Nephron (organoid): ENCODE measurements around the gene DMBT1.
A peak's percentile ranks its signal among the peaks of the same experiment; 100 is the strongest.

Experiments
- H3K27ac Mint-ChIP-seq, 3 experiments: 2 replicates each; pipeline ENCODE4 v1.8.0; 2020; ENCODE audit warnings: mixed read lengths in 3 of 3, mild to moderate bottlenecking in 2 of 3, moderate library complexity in 1 of 3
- H3K27me3 Mint-ChIP-seq: 2 replicates; pipeline ENCODE4 v1.8.0; 2021; ENCODE audit warnings: low read depth, mild to moderate bottlenecking, moderate library complexity, mixed read lengths
- H3K36me3 Mint-ChIP-seq: 2 replicates; pipeline ENCODE4 v1.8.0; 2020; ENCODE audit warnings: low read depth, mixed read lengths
- H3K4me1 Mint-ChIP-seq: 2 replicates; pipeline ENCODE4 v1.8.0; 2020; ENCODE audit warnings: mixed read lengths
- H3K4me3 Mint-ChIP-seq, 3 experiments: 2 replicates each; pipeline ENCODE4 v1.8.0; 2020; ENCODE audit warnings: mild to moderate bottlenecking in 3 of 3, mixed read lengths in 3 of 3, moderate library complexity in 2 of 3
- H3K9me3 Mint-ChIP-seq: 2 replicates; pipeline ENCODE4 v1.8.0; 2020; ENCODE audit warnings: mixed read lengths
- TF ChIP-seq, protein P1 (sequence below), 3 experiments: fragments of 200-600 bp; sonication (generic); IDR thresholded peaks; one replicate each; pipeline ENCODE4 v1.5.0; 2021; ENCODE audit warnings: antibody characterized with exemption in 3 of 3; ENCODE audit not compliant: unreplicated experiment in 3 of 3

Gene DMBT1

GRCh38 chr10:122516734-122517133 lies 43.8 kb upstream of the DMBT1 start:
- Mint-ChIP-seq H3K4me3 (no peak overlapping the region), H3K27me3 (no peaks in the 10 kb centered on the region), H3K36me3 (no peaks in the 10 kb centered on the region), H3K9me3 (no peaks in the 10 kb centered on the region), H3K4me1 (peaks cover 9% of the 10 kb centered on the region), H3K27ac (peak overlapping the region in 1 of 3 experiments; percentile 61)
- TF ChIP-seq, protein P1, sequence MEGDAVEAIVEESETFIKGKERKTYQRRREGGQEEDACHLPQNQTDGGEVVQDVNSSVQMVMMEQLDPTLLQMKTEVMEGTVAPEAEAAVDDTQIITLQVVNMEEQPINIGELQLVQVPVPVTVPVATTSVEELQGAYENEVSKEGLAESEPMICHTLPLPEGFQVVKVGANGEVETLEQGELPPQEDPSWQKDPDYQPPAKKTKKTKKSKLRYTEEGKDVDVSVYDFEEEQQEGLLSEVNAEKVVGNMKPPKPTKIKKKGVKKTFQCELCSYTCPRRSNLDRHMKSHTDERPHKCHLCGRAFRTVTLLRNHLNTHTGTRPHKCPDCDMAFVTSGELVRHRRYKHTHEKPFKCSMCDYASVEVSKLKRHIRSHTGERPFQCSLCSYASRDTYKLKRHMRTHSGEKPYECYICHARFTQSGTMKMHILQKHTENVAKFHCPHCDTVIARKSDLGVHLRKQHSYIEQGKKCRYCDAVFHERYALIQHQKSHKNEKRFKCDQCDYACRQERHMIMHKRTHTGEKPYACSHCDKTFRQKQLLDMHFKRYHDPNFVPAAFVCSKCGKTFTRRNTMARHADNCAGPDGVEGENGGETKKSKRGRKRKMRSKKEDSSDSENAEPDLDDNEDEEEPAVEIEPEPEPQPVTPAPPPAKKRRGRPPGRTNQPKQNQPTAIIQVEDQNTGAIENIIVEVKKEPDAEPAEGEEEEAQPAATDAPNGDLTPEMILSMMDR (IDR thresholded peaks at IDR 0.05; ENCODE audit: unreplicated experiment in 3 of 3) = no peak

GRCh38 chr10:122519144-122519543 lies 41.4 kb upstream of the DMBT1 start:
- Mint-ChIP-seq H3K4me1 (peaks cover 4% of the 10 kb centered on the region), H3K36me3 (no peaks in the 10 kb centered on the region), H3K9me3 (peaks cover 2% of the 10 kb centered on the region), H3K27me3 (peaks cover 6% of the 10 kb centered on the region), H3K4me3 (no peak overlapping the region), H3K27ac (no peak overlapping the region)
- TF ChIP-seq, protein P1 (IDR thresholded peaks at IDR 0.05; ENCODE audit: unreplicated experiment in 3 of 3) = no peak

DNA sequence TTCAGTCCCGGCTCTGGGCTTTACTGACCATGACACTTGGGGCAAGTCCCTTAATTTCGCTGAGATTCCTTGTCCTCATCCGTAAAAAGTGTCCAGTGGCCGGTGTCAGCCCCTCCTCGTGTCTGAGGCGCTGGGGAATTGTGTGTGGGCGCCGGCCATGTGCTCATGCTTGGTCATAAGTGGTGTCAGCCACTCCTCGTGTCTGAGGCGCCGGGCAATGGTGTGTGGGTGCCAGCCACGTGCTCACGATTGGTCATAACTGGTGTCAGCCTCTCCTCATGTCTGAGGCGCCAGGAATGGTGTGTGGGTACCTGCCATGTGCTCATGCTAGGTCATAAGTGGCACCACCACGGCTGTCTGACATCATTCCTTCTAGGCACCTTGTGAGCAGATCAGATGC lies 40.7 kb upstream of the DMBT1 start:
- peaks cover 4% of the 10 kb centered on the region for H3K4me1 Mint-ChIP-seq
- H3K27ac Mint-ChIP-seq = no peak overlapping the region
- peaks cover 11% of the 10 kb centered on the region for H3K27me3 Mint-ChIP-seq
- TF ChIP-seq, protein P1 (IDR thresholded peaks at IDR 0.05; ENCODE audit: unreplicated experiment in 3 of 3) = no peak
- H3K4me3 Mint-ChIP-seq = no peak overlapping the region
- H3K9me3 Mint-ChIP-seq = peaks cover 2% of the 10 kb centered on the region
- H3K36me3 Mint-ChIP-seq = no peaks in the 10 kb centered on the region

GRCh38 chr10:122521011-122521410 lies 39.5 kb upstream of the DMBT1 start:
- TF ChIP-seq, protein P1 (IDR thresholded peaks at IDR 0.05; ENCODE audit: unreplicated experiment in 3 of 3) = no peak
- no peak overlapping the region for H3K4me3 Mint-ChIP-seq
- no peak overlapping the region for H3K27ac Mint-ChIP-seq
- no peaks in the 10 kb centered on the region for H3K36me3 Mint-ChIP-seq
- peaks cover 2% of the 10 kb centered on the region for H3K9me3 Mint-ChIP-seq
- H3K27me3 Mint-ChIP-seq = peaks cover 16% of the 10 kb centered on the region
- peaks cover 4% of the 10 kb centered on the region for H3K4me1 Mint-ChIP-seq

- peaks cover 20% of the 10 kb centered on the region for H3K27me3 Mint-ChIP-seq
- H3K4me1 Mint-ChIP-seq = no peaks in the 10 kb centered on the region
- H3K9me3 Mint-ChIP-seq = peaks cover 2% of the 10 kb centered on the region
- H3K27ac Mint-ChIP-seq = no peak overlapping the region
- H3K4me3 Mint-ChIP-seq = no peak overlapping the region
- TF ChIP-seq, protein P1 (IDR thresholded peaks at IDR 0.05; ENCODE audit: unreplicated experiment in 3 of 3) = no peak
- H3K36me3 Mint-ChIP-seq = no peaks in the 10 kb centered on the region
These were observed 35.7 kb upstream of the DMBT1 start for GRCh38 chr10:122524811-122525210.

DNA sequence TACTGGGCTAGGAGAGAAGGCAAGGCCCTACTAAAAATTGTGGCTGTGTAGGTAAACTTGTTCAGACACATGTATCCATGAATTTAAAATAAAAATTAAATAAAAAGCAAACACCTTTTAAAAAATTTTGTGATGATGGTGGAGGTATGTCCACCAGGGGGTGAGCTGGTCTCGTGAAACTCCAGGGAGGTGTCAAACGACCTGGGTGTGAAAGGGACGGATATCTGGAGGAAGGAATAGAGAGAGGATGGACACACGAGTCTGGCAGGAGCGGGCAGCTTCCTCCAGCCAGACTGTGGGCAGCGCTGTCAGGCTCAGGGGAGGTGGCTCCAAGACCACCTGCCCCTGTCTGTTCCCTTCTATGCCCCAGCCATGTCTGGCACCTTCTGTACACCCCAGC lies 34.8 kb upstream of the DMBT1 start:
- no peaks in the 10 kb centered on the region for H3K4me1 Mint-ChIP-seq
- H3K27ac Mint-ChIP-seq = no peak overlapping the region

More for the DNA sequence above, 34.8 kb upstream of the DMBT1 start:
- H3K36me3 Mint-ChIP-seq = no peaks in the 10 kb centered on the region
- TF ChIP-seq, protein P1 (IDR thresholded peaks at IDR 0.05; ENCODE audit: unreplicated experiment in 3 of 3) = peak in 1 of 3 experiments; percentile 10
- no peak overlapping the region for H3K4me3 Mint-ChIP-seq
- peaks cover 2% of the 10 kb centered on the region for H3K9me3 Mint-ChIP-seq
- H3K27me3 Mint-ChIP-seq = peaks cover 21% of the 10 kb centered on the region
